HG03460 (cell line): ENCODE measurements around the gene PCSK6.

Experiments
- ATAC-seq: cut with Tn5 transposase; IDR thresholded peaks from one replicate; pipeline ENCODE4 v1.9.1; 2021; ENCODE audit not compliant: unreplicated experiment

PCSK6 gene

GRCh38 chr15:101448336-101448735, 41.2 kb downstream of the PCSK6 start:
- ATAC-seq = no peak

- ATAC-seq = no peak
Measured at GRCh38 chr15:101447561-101448071, 41.9 kb downstream of the PCSK6 start.

GRCh38 chr15:101447168-101447533, 42.4 kb downstream of the PCSK6 start:
- ATAC-seq = no peak

GRCh38 chr15:101446518-101447167, 42.9 kb downstream of the PCSK6 start:
- ATAC-seq = no peak

GRCh38 chr15:101445562-101446517, 43.7 kb downstream of the PCSK6 start:
- no peak for ATAC-seq

- ATAC-seq = no peak
Measured at GRCh38 chr15:101444807-101445508, 44.5 kb downstream of the PCSK6 start.

- no peak for ATAC-seq
Measured at GRCh38 chr15:101444015-101444414, 45.5 kb downstream of the PCSK6 start.

GRCh38 chr15:101442272-101442671, 47.2 kb downstream of the PCSK6 start:
- ATAC-seq = no peak

GRCh38 chr15:101441696-101442095, 47.8 kb downstream of the PCSK6 start:
- ATAC-seq = no peak

- no peak for ATAC-seq
Measured at GRCh38 chr15:101440846-101441590, 48.5 kb downstream of the PCSK6 start.

- no peak for ATAC-seq
Measured at GRCh38 chr15:101439920-101440319, 49.6 kb downstream of the PCSK6 start.

- no peak for ATAC-seq
Measured at GRCh38 chr15:101439285-101439919, 50.1 kb downstream of the PCSK6 start.

GRCh38 chr15:101438482-101439284, 50.8 kb downstream of the PCSK6 start:
- no peak for ATAC-seq

- ATAC-seq = no peak
Measured at GRCh38 chr15:101437618-101438481, 51.7 kb downstream of the PCSK6 start.

- ATAC-seq = no peak
Measured at GRCh38 chr15:101437209-101437608, 52.3 kb downstream of the PCSK6 start.

- no peak for ATAC-seq
Measured at GRCh38 chr15:101436526-101436925, 53.0 kb downstream of the PCSK6 start.

- no peak for ATAC-seq
Measured at GRCh38 chr15:101435761-101436160, 53.7 kb downstream of the PCSK6 start.
